H1 (cell line): ENCODE data around the gene PPP1R3C. TPM values are rescaled to one million over a fixed set of nuclear protein-coding genes. Genes with fewer than 3 reads are reported as not detected.

Source experiments
- CTCF ChIA-PET: fragments of 300-600 bp; sonication (Branson Sonifier 250); formaldehyde crosslinking; loops from one replicate; lab custom pipeline; 2021; ENCODE audit not compliant: partially characterized antibody; lab: Charles Lee
- POLR2A ChIA-PET: fragments of 300-600 bp; sonication (Branson Sonifier 250); formaldehyde crosslinking; loops from one replicate; lab custom pipeline; 2021; ENCODE audit warnings: inconsistent platforms; ENCODE audit not compliant: partially characterized antibody; lab: Charles Lee
- DNase-seq, 2 experiments: peaks; one replicate each; pipeline versions ENCODE4 v3.0.0 to v3.0.0-alpha.2; 2010 to 2022; ENCODE audit warnings: low spot score in 2 of 2, low read depth in 1 of 2, mixed read lengths in 1 of 2
- FAIRE-seq: peaks from 2 replicates; lab custom pipeline; 2011; peaks lifted over from hg19 to GRCh38; lab: Jason Lieb, UNC
- H2AFZ ChIP-seq: 2 replicates; pipeline ENCODE4 v1.8.1; 2012; ENCODE audit warnings: low read length, inconsistent platforms
- H2AK5ac ChIP-seq: 2 replicates; pipeline ENCODE4 v1.6.1; 2013; ENCODE audit warnings: low read depth, low read length
- H2BK120ac ChIP-seq: replicated peaks from 2 replicates; pipeline ENCODE3; 2013; ENCODE audit warnings: low read depth, low read length, inconsistent platforms
- H2BK12ac ChIP-seq: 2 replicates; pipeline ENCODE4 v1.6.1; 2013; ENCODE audit warnings: low read depth, low read length
- H2BK15ac ChIP-seq: 2 replicates; pipeline ENCODE4 v1.6.1; 2013; ENCODE audit warnings: low read length
- H2BK20ac ChIP-seq: 2 replicates; pipeline ENCODE4 v1.6.1; 2013; ENCODE audit warnings: low read length
- H2BK5ac ChIP-seq: 2 replicates; pipeline ENCODE4 v1.6.1; 2013; ENCODE audit warnings: low read depth, low read length
- H3K14ac ChIP-seq: 2 replicates; pipeline ENCODE4 v1.6.1; 2013; ENCODE audit warnings: inconsistent platforms; ENCODE audit not compliant: insufficient read length
- H3K18ac ChIP-seq: 2 replicates; pipeline ENCODE4 v1.6.1; 2013; ENCODE audit warnings: low read length; ENCODE audit errors: extremely low read depth
- H3K23ac ChIP-seq: 2 replicates; pipeline ENCODE4 v1.6.1; 2013; ENCODE audit warnings: inconsistent platforms; ENCODE audit not compliant: insufficient read length
- H3K23me2 ChIP-seq: 2 replicates; pipeline ENCODE4 v1.6.1; 2013; ENCODE audit warnings: low read depth, low read length
- H3K27ac ChIP-seq: 2 replicates; pipeline ENCODE4 v1.6.1; 2011; ENCODE audit warnings: low read depth, low read length, inconsistent platforms
- H3K27me3 ChIP-seq, 4 experiments: replicated peaks in 1 of 4; 1 replicate in 1 of 4; 2 replicates in 3 of 4; pipeline versions ENCODE4 v1.6.1 to v1.8.1; 2011 to 2013; ENCODE audit warnings: low read length in 3 of 4, mild to moderate bottlenecking in 3 of 4, inconsistent platforms in 2 of 4, mixed read lengths in 2 of 4, moderate library complexity in 1 of 4; ENCODE audit not compliant: control insufficient read depth in 3 of 4, insufficient read depth in 3 of 4; ENCODE audit errors: extremely low read depth in 1 of 4
- H3K36me3 ChIP-seq, 4 experiments: 2 replicates each; pipeline versions ENCODE4 v1.6.1 to v1.8.1; 2011 to 2013; ENCODE audit warnings: mild to moderate bottlenecking in 4 of 4, low read length in 3 of 4, moderate library complexity in 2 of 4, control low read depth in 1 of 4, inconsistent platforms in 1 of 4; ENCODE audit not compliant: insufficient read depth in 4 of 4, control insufficient read depth in 2 of 4
- H3K4ac ChIP-seq: replicated peaks from 2 replicates; pipeline ENCODE3; 2013; ENCODE audit warnings: low read length, low read depth, mixed read lengths, inconsistent platforms; ENCODE audit not compliant: insufficient read length
- H3K4me1 ChIP-seq, 4 experiments: replicated peaks in 1 of 4; 1 replicate in 1 of 4; 2 replicates in 3 of 4; pipeline versions ENCODE4 v1.6.1 to v1.8.1; 2011 to 2013; ENCODE audit warnings: low read length in 3 of 4, inconsistent platforms in 2 of 4, mixed read lengths in 1 of 4; ENCODE audit not compliant: insufficient read depth in 4 of 4, control insufficient read depth in 3 of 4
- H3K4me2 ChIP-seq, 2 experiments: 2 replicates each; pipeline versions ENCODE4 v1.6.1 to v1.8.1; 2011 to 2013; ENCODE audit warnings: low read depth in 2 of 2, low read length in 2 of 2, control low read depth in 1 of 2, inconsistent platforms in 1 of 2, mild to moderate bottlenecking in 1 of 2; ENCODE audit not compliant: insufficient read depth in 1 of 2
- H3K4me3 ChIP-seq, 4 experiments: fragments of 200-600, 300-600 bp in 1 of 4; sonication (generic), shearing (Covaris generic), sonication (Bioruptor Twin) in 1 of 4; 2 replicates each; pipeline versions ENCODE4 v1.5.1 to v1.8.1; 2011 to 2016; ENCODE audit warnings: low read length in 4 of 4, low read depth in 3 of 4, control low read depth in 2 of 4, inconsistent platforms in 2 of 4, mild to moderate bottlenecking in 2 of 4, mixed read lengths in 1 of 4, moderate library complexity in 1 of 4; ENCODE audit not compliant: insufficient read depth in 2 of 4; ENCODE audit errors: extremely low read depth in 1 of 4
- H3K56ac ChIP-seq: replicated peaks from 2 replicates; pipeline ENCODE3; 2013; ENCODE audit warnings: low read depth, mild to moderate bottlenecking, mixed read lengths, low read length, inconsistent platforms; ENCODE audit not compliant: insufficient read length
- H3K79me1 ChIP-seq: 2 replicates; pipeline ENCODE4 v1.6.1; 2013; ENCODE audit warnings: low read depth, low read length, control low read depth
- H3K79me2 ChIP-seq, 2 experiments: 2 replicates each; pipeline versions ENCODE4 v1.6.1 to v1.8.1; 2012 to 2013; ENCODE audit warnings: low read length in 2 of 2, mild to moderate bottlenecking in 2 of 2, inconsistent platforms in 1 of 2; ENCODE audit not compliant: insufficient read depth in 2 of 2, control insufficient read depth in 1 of 2
- H3K9ac ChIP-seq, 4 experiments: replicated peaks in 1 of 4; 1 replicate in 1 of 4; 2 replicates in 3 of 4; pipeline versions ENCODE4 v1.6.1 to v1.8.1; 2011 to 2013; ENCODE audit warnings: low read depth in 3 of 4, low read length in 3 of 4, control low read depth in 2 of 4, mild to moderate bottlenecking in 2 of 4, moderate library complexity in 2 of 4, inconsistent platforms in 1 of 4; ENCODE audit errors: extremely low read depth in 1 of 4
- H3K9me3 ChIP-seq, 2 experiments: 2 replicates each; pipeline versions ENCODE4 v1.6.1 to v1.8.1; 2012 to 2013; ENCODE audit warnings: mild to moderate bottlenecking in 2 of 2, moderate library complexity in 2 of 2, control low read depth in 1 of 2, inconsistent platforms in 1 of 2, low read depth in 1 of 2, low read length in 1 of 2, mixed read lengths in 1 of 2; ENCODE audit not compliant: insufficient read depth in 2 of 2
- H4K20me1 ChIP-seq, 2 experiments: replicated peaks in 1 of 2; 2 replicates each; pipeline versions ENCODE3 to v1.8.1; 2011 to 2013; ENCODE audit warnings: inconsistent platforms in 2 of 2, low read length in 2 of 2, mild to moderate bottlenecking in 1 of 2; ENCODE audit not compliant: insufficient read depth in 2 of 2, control insufficient read depth in 1 of 2
- H4K5ac ChIP-seq: 2 replicates; pipeline ENCODE4 v1.6.1; 2013; ENCODE audit warnings: low read length, low read depth, mixed read lengths, inconsistent platforms; ENCODE audit not compliant: insufficient read length
- H4K8ac ChIP-seq: 2 replicates; pipeline ENCODE4 v1.8.0; 2013; ENCODE audit warnings: mild to moderate bottlenecking, moderate library complexity, low read length, inconsistent platforms; ENCODE audit not compliant: insufficient read depth; ENCODE audit errors: extremely low read depth
- H4K91ac ChIP-seq: replicated peaks from 2 replicates; pipeline ENCODE3; 2013; ENCODE audit warnings: low read length, mixed read lengths, inconsistent platforms; ENCODE audit not compliant: insufficient read length
- BCL11A ChIP-seq, 2 experiments: IDR thresholded peaks; one replicate each; pipeline ENCODE4 v1.6.1; 2011; ENCODE audit warnings: low read depth in 2 of 2, low read length in 2 of 2, mild to moderate bottlenecking in 2 of 2
- EP300 ChIP-seq, 2 experiments: IDR thresholded peaks; 1 replicate in 1 of 2; 2 replicates in 1 of 2; pipeline ENCODE4 v1.6.1; 2011 to 2012; ENCODE audit warnings: low read depth in 2 of 2, low read length in 2 of 2, mild to moderate bottlenecking in 2 of 2, borderline replicate concordance in 1 of 2, inconsistent platforms in 1 of 2, moderate library complexity in 1 of 2
- KDM5A ChIP-seq: fragments of 200-600 bp; IDR thresholded peaks from 2 replicates; pipeline ENCODE4 v1.7.1; 2012; ENCODE audit warnings: mild to moderate bottlenecking, low read length, inconsistent platforms, mixed read lengths
- POLR2AphosphoS5 ChIP-seq: IDR thresholded peaks from 2 replicates; pipeline ENCODE4 v1.6.1; 2011; ENCODE audit warnings: low read depth, low read length
- SIN3A ChIP-seq, 2 experiments: IDR thresholded peaks in 1 of 2; conservative IDR thresholded peaks in 1 of 2; 2 replicates each; pipeline ENCODE4 v1.6.1; 2011 to 2012; ENCODE audit warnings: low read length in 2 of 2, improper control_type of control experiment in 1 of 2, low read depth in 1 of 2, mild to moderate bottlenecking in 1 of 2
- SP2 ChIP-seq: IDR thresholded peaks from 2 replicates; pipeline ENCODE4 v1.6.1; 2012; ENCODE audit warnings: mild to moderate bottlenecking, low read length, inconsistent platforms
- ZNF274 ChIP-seq: IDR thresholded peaks from 2 replicates; pipeline ENCODE4 v1.7.0; 2012; ENCODE audit warnings: low read length, borderline replicate concordance; ENCODE audit errors: extremely low read depth
- WGBS, 2 experiments: shearing (Covaris generic) in 1 of 2; methylation state at CpG; one replicate each; pipeline versions ENCODE4 v1.1.6 to v1.1.7; 2013 to 2015; ENCODE audit warnings: low lambda C conversion rate in 2 of 2, mixed read lengths in 2 of 2, inconsistent platforms in 1 of 2, low coverage in 1 of 2, missing lambda C conversion rate in 1 of 2; ENCODE audit not compliant: insufficient replicate concordance in 2 of 2, insufficient coverage in 1 of 2, insufficient read length in 1 of 2; ENCODE audit errors: extremely low coverage in 1 of 2, missing lambda C conversion rate in 1 of 2; 5-methylcytosine and 5-hydroxymethylcytosine counted together
- polyA plus RNA-seq, 7 experiments: library from polyadenylated mRNA; depleted of rRNA in 3 of 7; stranded (reverse) in 5 of 7; unstranded in 2 of 7; fragments of >200 nt in 5 of 7; fragments of 200-250 nt in 2 of 7; gene quantifications; 1 replicate in 5 of 7; 2 replicates in 1 of 7; 4 replicates in 1 of 7; pipeline versions ENCODE4 v1.2.1 to v1.2.3, GENCODE V29; 2011 to 2013; ENCODE audit warnings: missing spikeins in 2 of 7, mixed read lengths in 2 of 7
- total RNA-seq: library from RNA; stranded (reverse); fragmentation: NEBNext Ultra II Directional; extraction: Animal tissue kit (Norgen Biotek cat#: 25700); gene quantifications from 2 replicates; pipeline ENCODE4 v1.2.1, GENCODE V29; 2021

Gene PPP1R3C
- total and polyA plus RNA-seq, 2 of the 8 experiments (the other 6 are each of a cell fraction or from before 2014, with no cell fraction given): 1.3 TPM

DNA sequence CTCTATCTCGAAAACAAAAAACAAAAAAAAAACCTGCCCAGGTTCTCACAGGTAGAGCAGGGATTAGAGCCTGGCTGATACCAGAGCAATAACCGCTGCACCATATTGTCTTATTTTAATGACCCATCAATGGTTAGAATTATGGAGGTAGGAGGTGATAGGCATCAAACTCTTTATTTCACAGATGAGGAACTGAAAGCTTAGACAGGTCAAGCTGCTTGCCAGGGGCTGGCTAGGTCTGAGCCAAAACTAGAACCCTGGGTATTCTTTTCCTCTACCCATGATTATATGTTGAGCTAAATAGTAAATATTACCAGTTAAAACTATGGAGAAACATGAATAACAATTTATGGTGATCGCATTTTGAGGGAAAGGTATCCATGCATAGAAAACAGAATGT lies 2.0 kb upstream of the PPP1R3C start:
- no peak overlapping the region for H3K56ac ChIP-seq
- H3K4me1 ChIP-seq: peaks cover 0 to 3% (median 3%) of the 10 kb centered on the region in 4 experiments; a peak in 2 of 7 replicates
- H3K9ac ChIP-seq: no peak overlapping the region
- no peak overlapping the region for H4K8ac ChIP-seq
- peaks cover 3% of the 10 kb centered on the region; the same call in 1 of the 2 replicates for H3K23me2 ChIP-seq
- no peaks in the 10 kb centered on the region for H3K79me2 ChIP-seq
- no peak overlapping the region for H3K18ac ChIP-seq
- H3K27me3 ChIP-seq: peaks cover 3 to 25% (median 20%) of the 10 kb centered on the region in 4 experiments
- no peak overlapping the region for H3K4me2 ChIP-seq
- no peak overlapping the region for H3K4ac ChIP-seq
- H3K27ac ChIP-seq: no peak overlapping the region
- no peak overlapping the region for H3K4me3 ChIP-seq
- DNase-seq: no peak
- no peak overlapping the region for H2BK15ac ChIP-seq
- no peak for TF ChIP-seq SIN3A (conservative IDR thresholded peaks at IDR 0.05 in 1 of 2, IDR thresholded peaks at IDR 0.05 in 1 of 2; ENCODE audit: low read depth in 1 of 2, low read length in 2 of 2)
- no peak for TF ChIP-seq EP300 (IDR thresholded peaks at IDR 0.05; ENCODE audit: borderline replicate concordance in 1 of 2, low read depth in 2 of 2, low read length in 2 of 2)
- TF ChIP-seq SP2: no peak
- TF ChIP-seq KDM5A: no peak
- TF ChIP-seq ZNF274: no peak
- TF ChIP-seq POLR2AphosphoS5: no peak
- TF ChIP-seq BCL11A (IDR thresholded peaks at IDR 0.05; ENCODE audit: low read depth in 2 of 2, low read length in 2 of 2): no peak
- ChIA-PET POLR2A (interaction anchor here (1.3 kb wide), 1 partner anchor 9 kb away, joined by 4 read pairs; no protein-coding TSS in a partner anchor), CTCF (interaction anchor here (0.7 to 6.4 kb wide), 60 partner anchors 8 to 674 kb away, joined by 3 to 82 read pairs (median 5); no protein-coding TSS in a partner anchor)
- no peak overlapping the region for H2BK20ac ChIP-seq
- H4K91ac ChIP-seq: no peak overlapping the region
- no peak overlapping the region for H2BK5ac ChIP-seq
- no peak overlapping the region for H3K23ac ChIP-seq
- FAIRE-seq: no peak
- H3K36me3 ChIP-seq: no peaks in the 10 kb centered on the region
- H2BK120ac ChIP-seq: no peak overlapping the region
- no peaks in the 10 kb centered on the region for H4K20me1 ChIP-seq
- no peaks in the 10 kb centered on the region for H3K79me1 ChIP-seq
- no peaks in the 10 kb centered on the region for H3K9me3 ChIP-seq
- WGBS, 2 experiments: 86% methylated on average over 3 of the region's 3 CpGs; no CpG with 5 or more reads in 1 of the 2 experiments
- no peak overlapping the region for H3K14ac ChIP-seq
- H2AFZ ChIP-seq: no peak overlapping the region
- no peak overlapping the region for H4K5ac ChIP-seq
- no peak overlapping the region for H2BK12ac ChIP-seq
- no peak overlapping the region for H2AK5ac ChIP-seq
